GM18868 (cell line): ENCODE results near the gene TRABD.

Source experiments
- ATAC-seq: cut with Tn5 transposase; IDR thresholded peaks from one replicate; pipeline ENCODE4 v1.9.1; 2021; ENCODE audit warnings: mild to moderate bottlenecking, moderate library complexity; ENCODE audit not compliant: unreplicated experiment

TRABD gene

DNA sequence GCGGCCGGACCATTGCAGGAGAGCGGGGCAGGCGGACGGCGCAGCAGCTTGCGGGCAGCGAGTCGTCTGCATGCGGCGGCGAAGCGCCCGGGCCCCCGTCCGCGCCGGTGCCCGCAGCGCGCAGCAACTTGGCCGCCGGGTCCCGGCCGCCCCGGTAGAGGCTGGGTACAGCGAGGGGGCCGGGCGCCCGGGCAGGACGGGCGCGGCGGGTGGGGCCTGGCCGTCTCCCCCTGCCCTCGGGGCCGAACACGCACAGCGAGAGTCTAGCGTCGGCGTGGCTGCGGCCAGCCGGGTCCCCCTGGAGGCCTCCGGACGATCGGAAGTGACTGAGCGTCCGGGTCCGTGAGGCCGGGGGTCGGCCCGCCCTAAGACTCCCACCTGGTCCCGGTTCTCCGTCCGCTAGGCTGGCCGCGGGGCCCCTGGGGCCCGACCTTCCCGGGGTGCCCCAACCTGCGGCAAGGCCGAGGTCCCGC is 775 bp upstream of the TRABD start:
- no peak for ATAC-seq

DNA sequence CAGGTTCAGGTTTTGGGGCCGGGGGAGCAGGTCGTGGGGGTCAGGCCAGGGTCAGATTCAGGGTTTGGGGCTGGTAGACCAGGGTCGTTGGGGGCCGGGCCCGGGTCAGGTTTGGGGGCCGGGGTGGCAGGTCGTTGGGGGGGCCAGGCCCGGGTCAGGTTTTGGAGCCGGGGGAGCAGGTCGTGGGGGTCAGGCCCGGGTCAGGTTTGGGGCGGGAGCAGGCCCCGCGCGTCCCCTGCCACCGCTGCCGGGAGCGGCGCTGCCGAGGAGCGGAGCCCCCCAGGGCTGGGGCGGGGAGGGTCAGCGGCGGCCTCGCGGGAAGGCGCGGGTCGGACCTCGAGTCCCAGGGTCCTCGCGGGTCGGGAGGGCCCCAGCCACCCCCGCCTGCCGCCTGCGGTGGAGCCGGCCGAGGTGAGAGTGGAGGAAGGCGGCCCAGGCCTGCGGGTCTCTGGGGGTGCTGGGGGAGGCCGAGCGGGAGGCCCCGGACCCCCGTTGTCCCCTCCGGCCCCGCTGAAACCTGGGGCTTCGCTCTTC is 535 bp downstream of the TRABD start:
- no peak for ATAC-seq

DNA sequence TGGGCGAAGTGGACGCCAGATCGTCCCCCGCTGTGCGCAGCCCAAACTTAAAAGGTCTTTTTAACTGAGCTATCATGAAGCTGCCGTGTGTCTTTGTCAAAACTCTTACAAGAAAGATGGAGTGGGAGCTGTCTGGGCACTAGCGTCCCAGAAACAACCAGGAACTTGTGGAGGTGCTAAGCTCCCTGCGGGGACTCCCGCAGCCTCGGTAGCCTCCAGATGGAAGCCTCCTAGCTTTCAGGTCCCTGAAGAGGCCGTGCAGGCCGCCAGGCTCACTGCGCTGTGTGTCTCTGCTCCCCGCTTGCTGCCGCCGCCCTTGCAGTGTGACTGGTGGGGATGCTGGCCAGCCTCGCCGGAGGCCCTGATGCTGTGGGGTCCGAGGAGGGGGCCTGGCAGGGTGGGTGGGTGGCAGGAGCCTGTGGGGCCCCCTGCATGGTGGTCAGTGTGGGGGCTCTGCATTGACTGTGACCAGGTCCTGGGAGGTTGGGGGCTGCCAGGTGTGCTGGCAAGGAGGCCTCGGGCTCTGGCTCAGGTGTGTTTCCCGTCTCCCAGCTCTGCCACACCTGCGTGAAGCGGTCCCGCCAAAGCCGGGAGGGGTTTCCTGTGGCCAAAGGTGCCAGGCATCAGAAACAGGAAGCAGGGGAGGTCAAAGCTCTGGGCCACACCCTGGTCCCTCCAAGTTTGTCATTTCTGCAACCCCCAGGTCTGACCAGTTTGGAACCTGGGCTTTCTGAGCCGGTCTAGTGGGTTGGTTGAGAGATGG is 1.2 kb downstream of the TRABD start:
- no peak for ATAC-seq

DNA sequence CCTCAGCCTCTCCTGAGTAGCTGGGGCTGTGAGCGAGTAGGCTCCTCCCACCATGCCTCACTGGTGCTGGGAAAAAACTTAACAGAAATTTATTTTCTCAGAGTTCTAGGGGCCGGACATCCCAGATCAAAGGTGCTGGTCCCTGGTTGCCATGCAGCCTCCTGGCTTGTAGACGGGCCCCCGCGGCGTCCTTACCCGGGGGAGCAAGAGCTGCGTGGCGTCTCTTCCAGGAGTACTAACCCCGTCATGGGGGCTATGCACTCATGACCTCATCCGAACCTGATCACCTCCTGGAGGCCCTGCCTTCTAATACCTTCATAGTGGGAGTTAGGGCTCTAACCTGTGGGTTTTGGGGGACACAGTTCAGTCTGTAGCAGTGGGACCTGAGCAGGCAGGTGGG is 2.6 kb downstream of the TRABD start:
- ATAC-seq, result no peak

DNA sequence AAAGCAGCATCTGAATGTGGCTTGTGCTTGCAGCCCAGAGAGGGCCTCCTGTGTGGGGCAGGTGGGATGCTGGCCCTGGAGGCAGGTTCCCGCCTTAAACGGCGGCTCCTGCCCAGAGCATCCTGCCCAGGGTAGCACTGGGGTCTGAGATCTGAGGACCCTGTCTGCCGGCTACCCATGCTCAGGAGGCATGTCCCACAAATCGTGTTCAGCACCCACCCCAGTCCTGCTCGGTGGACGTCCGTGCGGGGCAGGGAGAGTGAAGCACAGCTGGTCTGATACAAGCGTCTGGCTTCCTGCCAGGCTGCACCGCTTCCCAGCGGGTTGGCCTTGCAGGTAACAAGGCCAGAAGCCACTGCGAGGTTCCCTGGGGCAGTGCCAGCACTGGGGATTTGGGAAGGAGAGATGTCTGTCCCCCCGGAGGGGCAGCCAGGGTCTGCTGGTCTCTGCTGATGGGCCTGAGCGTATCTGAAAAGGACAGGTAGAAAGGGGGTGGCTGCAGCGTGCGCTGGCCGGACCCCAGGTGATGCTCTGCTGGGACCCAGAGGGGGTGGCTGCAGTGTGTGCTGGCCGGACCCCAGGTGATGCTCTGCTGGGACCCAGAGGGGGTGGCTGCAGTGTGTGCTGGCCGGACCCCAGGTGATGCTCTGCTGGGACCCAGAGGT is 3.6 kb downstream of the TRABD start:
- ATAC-seq, result no peak

DNA sequence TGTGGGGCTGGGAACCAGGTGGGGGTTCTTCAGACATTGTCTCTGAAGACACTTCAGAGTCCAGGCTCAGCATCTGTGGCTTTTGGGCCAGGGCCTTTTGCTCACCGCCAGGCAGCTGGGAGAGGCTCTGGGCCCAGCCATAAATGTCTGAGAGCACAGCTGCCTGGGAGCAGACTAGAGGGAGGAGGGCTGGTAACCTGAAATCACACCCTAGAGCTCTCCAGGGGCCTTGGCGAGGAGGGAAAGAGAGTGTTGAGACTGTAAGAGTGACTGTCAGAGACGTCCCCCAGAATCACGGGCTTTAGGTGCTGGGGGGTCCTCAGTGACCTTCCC is 4.1 kb downstream of the TRABD start:
- no peak for ATAC-seq

DNA sequence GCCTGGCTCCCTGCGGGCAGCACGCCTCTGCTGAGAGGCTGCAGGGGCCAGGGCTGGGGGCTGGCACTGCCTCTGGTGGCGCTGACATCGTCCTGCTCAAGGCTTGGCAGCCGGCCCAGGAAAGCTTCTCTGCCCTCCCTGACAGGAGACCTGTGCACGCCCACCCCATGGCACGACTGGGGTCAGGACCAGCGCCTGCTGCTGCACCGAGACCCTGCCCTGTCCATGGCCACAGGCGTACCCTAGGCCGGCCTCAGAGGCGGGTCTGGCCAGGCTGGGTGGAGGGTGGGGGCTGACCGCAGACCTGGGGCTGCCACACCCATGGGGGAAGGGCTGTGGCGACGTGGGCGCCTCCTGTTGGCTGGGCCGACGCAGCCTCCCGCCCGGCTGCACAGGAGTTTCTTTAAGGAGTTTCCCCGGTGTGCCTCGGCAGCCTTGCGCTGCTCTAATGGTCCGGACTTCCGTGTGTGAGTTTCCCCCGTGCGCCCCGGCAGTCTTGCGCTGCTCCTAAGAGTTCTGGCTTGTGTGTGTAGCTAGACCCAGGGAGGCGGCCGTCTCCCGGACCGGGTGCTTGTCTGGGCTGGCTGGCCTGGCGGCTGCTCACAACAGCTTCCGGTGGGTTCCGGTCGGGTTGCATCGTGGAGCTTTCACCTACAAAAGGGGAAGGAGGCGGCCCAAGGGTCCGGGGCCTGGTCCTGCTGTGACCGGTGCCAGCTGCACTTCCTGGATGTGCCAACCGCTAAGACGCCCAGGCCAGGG is 4.6 kb downstream of the TRABD start:
- peak; percentile 43 for ATAC-seq

DNA sequence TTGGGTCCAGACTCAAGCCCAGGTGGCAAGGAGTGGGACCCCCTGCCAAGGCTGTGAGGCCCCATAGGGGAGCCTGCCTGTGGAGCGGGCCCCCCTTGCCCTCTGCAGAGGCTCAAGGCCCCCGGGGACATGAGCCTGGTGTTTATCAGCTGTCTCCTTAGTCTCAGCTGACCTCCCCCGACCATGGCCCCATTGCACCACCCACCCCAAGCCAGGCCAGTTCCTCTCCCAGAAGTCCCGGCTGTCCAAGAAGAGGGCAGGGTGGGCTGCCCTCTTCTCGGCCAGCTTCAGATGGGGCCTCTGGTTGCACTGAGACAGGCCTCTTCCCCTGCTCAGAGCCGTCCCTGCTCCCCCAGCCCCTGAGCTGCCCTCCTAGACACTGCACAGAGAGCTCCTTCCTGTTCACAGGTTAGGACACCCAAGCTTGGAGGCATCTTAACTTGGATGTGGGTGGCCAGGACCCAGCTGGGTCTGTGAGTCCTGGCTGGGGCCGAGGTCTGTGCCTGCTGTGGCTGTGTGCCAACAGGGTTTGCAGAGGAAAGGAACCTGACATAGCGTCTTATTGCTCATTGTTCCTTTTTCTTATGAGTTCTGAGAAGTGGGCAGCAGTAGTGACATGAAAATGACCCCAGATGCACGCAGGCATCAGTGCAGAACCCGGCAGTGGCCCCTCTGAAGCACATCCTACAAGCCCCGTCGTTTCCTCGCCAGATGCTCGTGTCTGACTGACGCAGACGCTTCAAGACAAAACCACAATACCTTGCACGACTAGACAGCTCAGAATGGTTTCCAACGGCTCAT is 5.4 kb downstream of the TRABD start:
- ATAC-seq, result peak; percentile 18

DNA sequence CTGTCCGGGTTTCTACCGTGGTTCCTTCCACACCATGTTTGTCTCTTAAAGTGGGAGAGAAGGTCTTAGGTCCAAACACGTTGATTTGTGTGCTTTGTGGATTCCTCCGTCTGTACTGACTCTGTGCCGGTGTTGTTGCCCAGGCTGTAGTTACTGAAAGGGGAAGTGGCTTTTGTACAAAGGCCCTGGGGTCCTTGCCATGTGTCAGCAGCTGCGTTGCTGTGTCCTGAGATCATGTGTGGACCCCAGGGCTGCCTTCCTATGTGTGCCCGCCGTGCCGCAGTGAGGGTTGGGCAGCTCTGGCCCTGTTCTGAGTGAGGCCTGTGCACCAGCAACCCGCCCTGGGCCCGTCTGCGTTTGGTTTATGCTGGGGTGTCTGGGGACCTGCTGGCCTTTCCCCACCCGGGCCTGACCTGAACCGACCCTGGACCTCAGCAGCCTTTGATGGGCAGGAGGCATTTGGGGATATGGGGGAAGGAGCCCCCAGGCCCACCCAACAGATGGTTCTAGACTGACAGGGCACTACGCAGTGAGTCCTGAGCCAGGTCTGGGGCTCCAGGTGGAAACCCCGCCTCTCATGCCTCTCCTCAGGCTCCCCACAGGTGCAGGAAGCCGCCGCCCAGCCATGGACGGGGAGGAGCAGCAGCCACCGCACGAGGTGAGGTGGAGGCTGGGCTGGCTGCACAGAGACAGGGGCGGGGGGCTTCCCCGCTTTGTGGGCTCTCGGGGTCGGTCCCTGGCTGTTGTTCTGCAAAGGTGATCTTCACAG is 6.9 kb downstream of the TRABD start:
- ATAC-seq, result no peak

DNA sequence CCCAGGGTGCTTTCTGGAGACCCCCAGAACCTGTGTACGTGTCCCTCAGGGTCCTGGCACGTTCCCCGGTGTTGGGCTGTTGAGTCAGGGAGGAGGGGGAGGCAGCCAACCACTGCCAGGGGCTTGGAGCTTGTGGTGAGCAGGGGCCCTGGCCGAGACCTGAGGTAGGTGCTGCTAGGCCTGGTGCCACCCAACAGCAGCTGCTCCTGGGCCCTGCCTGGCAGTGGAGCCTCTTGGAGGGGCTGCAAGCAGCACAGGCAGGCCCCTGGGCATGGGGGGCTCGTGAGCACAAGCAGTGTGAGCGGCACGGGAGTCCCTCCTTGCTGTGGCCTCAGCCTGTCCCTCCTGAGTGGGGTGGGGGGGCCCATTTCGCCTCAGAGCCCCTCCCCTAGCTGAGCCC is 7.9 kb downstream of the TRABD start:
- ATAC-seq, result no peak

DNA sequence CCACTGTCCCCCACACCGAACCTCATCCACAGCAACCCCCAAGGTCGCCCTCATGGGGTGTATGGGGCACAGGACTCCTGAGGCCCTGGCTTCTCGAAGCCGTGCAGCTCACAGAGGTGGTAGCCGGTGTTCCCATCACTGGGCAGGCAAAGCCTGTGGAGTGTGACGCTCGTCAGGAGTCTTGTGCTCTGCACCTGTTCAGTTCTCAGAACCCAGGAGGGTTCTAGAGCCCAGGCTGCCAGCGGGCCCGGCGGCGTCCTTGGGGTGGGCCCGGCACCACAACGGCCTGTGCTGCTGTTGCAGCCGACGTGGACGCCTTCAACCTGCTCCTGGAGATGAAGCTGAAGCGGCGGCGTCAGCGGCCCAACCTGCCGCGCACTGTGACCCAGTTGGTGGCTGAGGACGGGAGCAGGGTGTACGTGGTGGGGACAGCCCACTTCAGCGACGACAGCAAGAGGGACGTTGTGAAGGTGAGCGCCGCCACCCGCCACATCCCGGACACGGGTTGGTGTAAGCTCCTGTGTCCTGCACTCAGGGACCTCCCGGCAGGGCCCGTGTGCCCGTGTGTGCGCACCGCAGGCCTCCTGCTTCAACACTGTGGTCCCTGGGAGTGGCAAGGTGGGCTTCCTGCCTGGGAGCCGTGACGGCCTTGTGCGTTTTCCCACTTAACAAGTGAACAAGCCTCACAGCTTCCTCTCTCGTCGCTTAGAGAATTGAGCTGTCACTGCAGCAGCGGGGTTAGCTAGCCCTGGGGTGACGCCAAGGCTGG is 8.5 kb downstream of the TRABD start:
- no peak for ATAC-seq

DNA sequence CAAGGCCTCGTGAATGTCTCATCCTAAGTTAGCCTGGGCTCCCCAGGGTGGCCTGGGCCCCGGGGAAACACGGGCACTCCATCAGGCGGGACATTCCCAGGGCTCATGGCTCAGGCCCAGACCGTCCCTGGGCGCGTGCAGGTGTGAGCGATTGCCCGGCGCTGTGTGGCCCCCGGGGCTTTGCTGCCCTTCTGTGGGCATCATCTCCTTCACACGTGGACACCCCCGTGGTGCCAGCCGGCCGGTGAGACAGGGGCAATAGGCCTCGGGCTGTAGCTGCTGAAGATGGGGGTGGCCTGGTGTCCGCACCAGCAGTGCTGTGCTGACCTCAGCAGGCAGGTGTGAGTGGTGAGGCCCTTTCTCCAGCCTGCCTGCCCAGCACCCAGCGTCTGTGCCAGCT is 10.5 kb downstream of the TRABD start:
- no peak for ATAC-seq

DNA sequence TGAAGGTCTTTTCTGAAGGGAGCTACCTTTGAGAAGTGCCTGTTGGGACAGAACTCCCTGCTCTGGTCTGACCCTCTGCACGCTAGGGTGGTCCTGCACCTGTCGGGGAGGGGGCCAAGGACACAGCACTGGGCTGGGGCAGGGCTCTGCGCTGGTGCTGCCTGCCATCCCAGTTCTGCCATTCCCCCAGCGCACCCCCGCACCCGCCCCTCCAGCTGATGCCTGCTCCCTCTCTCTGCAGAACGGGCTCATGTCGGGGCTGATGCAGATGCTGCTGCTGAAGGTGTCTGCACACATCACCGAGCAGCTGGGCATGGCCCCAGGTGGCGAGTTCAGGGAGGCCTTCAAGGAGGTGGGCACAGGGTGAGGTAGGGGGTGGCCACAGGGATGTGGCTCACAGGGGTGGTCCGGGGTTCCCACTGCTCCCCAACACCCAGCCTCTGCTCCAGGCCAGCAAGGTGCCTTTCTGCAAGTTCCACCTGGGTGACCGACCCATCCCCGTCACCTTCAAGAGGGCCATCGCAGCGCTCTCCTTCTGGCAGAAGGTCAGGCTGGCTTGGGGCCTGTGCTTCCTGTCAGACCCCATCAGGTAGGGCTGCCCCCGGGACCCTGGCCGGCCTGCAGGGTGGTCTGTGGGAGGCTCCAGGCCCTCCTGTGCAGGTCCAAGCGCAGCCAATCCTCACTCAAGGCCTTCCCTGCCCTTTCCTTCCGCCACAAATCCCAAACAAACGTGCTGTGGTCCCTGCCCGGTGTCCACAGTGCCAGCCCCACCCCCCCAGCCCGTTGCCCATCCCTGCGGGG is 11.5 kb downstream of the TRABD start:
- ATAC-seq, result no peak

DNA sequence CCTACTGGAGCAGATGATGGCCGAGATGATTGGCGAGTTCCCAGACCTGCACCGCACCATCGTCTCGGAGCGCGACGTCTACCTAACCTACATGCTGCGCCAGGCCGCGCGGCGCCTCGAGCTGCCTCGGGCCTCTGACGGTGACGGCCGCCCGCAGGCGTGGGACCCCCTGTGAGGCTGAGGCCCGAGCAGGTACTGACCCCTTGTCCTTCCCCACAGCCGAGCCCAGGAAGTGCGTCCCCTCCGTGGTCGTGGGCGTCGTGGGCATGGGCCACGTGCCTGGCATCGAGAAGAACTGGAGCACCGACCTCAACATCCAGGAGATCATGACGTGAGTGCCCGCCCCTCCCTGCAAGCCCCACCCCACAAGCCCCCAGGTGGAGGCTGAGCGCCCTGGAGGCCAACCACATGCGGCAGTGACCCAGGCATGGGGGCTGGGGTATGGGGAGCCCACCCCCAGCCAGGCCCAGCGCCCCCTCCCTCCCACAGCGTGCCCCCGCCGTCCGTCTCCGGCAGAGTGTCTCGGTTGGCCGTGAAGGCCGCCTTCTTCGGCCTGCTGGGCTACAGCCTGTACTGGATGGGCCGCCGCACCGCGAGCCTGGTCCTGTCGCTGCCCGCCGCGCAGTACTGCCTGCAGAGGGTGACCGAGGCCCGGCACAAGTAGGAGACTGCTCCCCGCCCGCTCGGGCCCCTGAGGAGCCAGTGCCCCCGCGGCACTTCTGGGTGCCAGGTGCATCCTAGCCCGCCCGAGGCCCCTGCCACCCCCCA is 12.3 kb downstream of the TRABD start:
- ATAC-seq, result no peak

DNA sequence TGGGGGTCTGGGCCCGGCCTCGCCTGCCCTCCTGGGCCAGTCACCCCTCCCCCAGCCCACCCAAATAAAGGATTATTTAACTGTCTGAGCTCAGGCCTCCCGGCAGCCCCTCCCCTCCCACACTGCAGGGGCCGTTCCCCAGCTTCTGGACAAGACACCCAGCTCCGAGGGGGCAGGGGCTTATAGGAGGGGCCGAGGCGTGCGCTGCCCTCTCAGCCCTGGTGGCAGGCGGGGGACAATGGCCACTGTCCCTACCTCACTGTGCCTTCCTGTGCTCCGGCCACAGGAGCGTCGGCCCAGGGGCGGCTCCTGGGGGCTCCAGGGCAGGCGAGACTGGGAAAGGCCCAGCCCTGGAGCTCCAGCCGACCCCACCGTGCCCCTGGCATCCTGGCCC is 12.9 kb downstream of the TRABD start:
- ATAC-seq, result no peak

DNA sequence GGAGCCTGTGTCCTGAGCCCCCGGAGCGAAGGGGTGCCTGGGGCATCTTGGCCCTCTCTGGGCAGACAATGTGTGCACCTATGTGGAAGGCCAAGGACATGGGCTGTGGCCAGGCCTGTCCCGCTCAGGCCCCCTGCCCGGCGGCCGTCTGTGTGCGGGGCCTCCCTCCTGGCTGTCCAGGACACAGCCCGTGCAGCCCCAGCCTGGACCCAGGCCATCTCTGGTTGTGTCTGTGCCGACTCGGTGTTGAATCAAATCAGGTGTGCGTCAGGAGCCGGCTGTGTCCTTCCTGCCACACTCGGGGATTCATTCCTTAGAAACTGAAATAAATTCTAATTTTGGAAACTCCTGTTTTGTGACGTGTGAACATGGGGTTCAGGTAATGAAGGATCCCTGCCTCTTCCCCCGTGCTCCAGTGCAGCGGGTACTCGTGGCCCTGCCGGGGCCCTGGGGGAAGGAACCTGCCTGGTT is 13.6 kb downstream of the TRABD start:
- no peak for ATAC-seq

DNA sequence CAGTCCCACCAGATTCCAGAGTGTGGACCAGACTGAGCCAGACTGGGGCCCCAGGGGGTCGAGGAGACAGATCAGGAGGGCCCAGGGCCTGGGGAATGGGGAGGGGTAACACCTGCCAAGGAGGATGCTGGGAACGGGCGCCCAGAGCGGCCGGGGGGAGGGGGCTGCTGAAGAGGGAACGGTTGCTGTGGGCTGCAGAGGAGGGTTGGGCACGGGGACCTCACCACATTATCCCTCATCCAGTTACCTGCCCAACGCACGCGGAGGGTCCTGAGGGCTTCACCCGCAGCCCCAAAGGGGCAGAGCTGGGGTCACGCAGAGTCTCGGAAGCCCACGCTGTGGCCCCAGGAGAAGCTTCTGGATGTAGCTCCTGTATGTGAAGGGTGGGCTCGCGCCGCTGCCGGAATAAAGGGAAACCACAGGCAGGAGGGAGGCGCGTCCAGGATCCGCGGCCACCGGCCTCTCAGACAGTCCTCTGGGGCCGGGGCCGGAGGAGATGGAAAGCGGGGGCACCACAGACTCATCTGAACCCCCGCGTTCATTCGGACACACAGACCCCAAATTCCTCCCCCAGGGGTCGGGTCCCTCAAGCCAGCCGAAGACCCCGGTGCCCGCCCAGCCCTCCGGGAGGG is 14.2 kb downstream of the TRABD start:
- ATAC-seq, result no peak
